Stimulated activated CD4-positive, alpha-beta T cell treated with anti-CD3 and anti-CD28 coated beads, Interleukin-4, amount 100 ng/mL, for 1 hour (primary cell): ENCODE measurements around the gene PLXNA2.

Source experiments
- DNase-seq: peaks from one replicate; pipeline ENCODE4 v3.0.0-alpha.2; 2020

Gene PLXNA2

GRCh38 chr1:208038303-208038702, 205.9 kb downstream of the PLXNA2 start:
- DNase-seq: no peak

GRCh38 chr1:208036918-208037766, 207.0 kb downstream of the PLXNA2 start:
- DNase-seq: no peak

GRCh38 chr1:208036106-208036808, 207.9 kb downstream of the PLXNA2 start:
- no peak for DNase-seq

GRCh38 chr1:208034135-208034534, 210.0 kb downstream of the PLXNA2 start:
- DNase-seq: no peak

- DNase-seq: no peak
These were observed 210.9 kb downstream of the PLXNA2 start for GRCh38 chr1:208033236-208033635.

- no peak for DNase-seq
These were observed 212.3 kb downstream of the PLXNA2 start for GRCh38 chr1:208031932-208032320.

GRCh38 chr1:208031316-208031931, 212.8 kb downstream of the PLXNA2 start:
- no peak for DNase-seq

- DNase-seq: no peak
These were observed 213.7 kb downstream of the PLXNA2 start for GRCh38 chr1:208030288-208031091.

- no peak for DNase-seq
These were observed 214.6 kb downstream of the PLXNA2 start for GRCh38 chr1:208029381-208030287.

GRCh38 chr1:208028526-208028925, 215.7 kb downstream of the PLXNA2 start:
- no peak for DNase-seq

GRCh38 chr1:208027861-208028260, 216.3 kb downstream of the PLXNA2 start:
- no peak for DNase-seq

GRCh38 chr1:208026880-208027438, 217.2 kb downstream of the PLXNA2 start:
- no peak for DNase-seq

- DNase-seq: no peak
These were observed 219.2 kb downstream of the PLXNA2 start for GRCh38 chr1:208025031-208025430.

GRCh38 chr1:208024406-208024805, 219.8 kb downstream of the PLXNA2 start:
- DNase-seq: no peak

- DNase-seq: no peak
These were observed 224.9 kb downstream of the PLXNA2 start for GRCh38 chr1:208019257-208019656.

GRCh38 chr1:208015255-208015654, 228.9 kb downstream of the PLXNA2 start:
- no peak for DNase-seq

GRCh38 chr1:208013210-208013609, 231.0 kb downstream of the PLXNA2 start:
- no peak for DNase-seq

- DNase-seq: no peak
These were observed 231.5 kb downstream of the PLXNA2 start for GRCh38 chr1:208012721-208013120.

GRCh38 chr1:208010487-208011071, 233.6 kb downstream of the PLXNA2 start:
- DNase-seq: no peak

- no peak for DNase-seq
These were observed 234.3 kb downstream of the PLXNA2 start for GRCh38 chr1:208009706-208010444.
